Measurements from ENCODE around the gene KLF9.

GRCh38 chr9:70399141-70399540 lies 15.3 kb downstream of the KLF9 start:
- TF ChIP-seq ZNF449 (tag by site-specific recombination; IDR thresholded peaks at IDR 0.05) = no peak
- TF ChIP-seq ZBTB44 (tag by site-specific recombination; IDR thresholded peaks at IDR 0.05) = no peak
- TF ChIP-seq CTCF (tag by site-specific recombination; IDR thresholded peaks at IDR 0.05) = no peak
- no peak for TF ChIP-seq BCL11A (tag by site-specific recombination; IDR thresholded peaks at IDR 0.05; ENCODE audit: low read depth)
- no peak for TF ChIP-seq TCF7L2 (IDR thresholded peaks at IDR 0.05; ENCODE audit: borderline replicate concordance, low read depth, low read length)
- no peak for TF ChIP-seq ZNF707 (tag by site-specific recombination; IDR thresholded peaks at IDR 0.05)
- no peak for TF ChIP-seq ZNF24 (tag by site-specific recombination; IDR thresholded peaks at IDR 0.05)
- TF ChIP-seq REST (tag by site-specific recombination; IDR thresholded peaks at IDR 0.05) = no peak
- no peak for TF ChIP-seq IKZF3 (tag by site-specific recombination; IDR thresholded peaks at IDR 0.05)
- TF ChIP-seq ZNF776 (tag by site-specific recombination; IDR thresholded peaks at IDR 0.05; ENCODE audit: borderline replicate concordance) = no peak

All from HEK293 (cell line).